GM23338 (cell line): ENCODE results near the gene SPAG16. TPM values are rescaled to one million over a fixed set of nuclear protein-coding genes. Genes with fewer than 3 reads are reported as not detected.

Experiments used
- ATAC-seq: fragments of 200-7000 bp; cut with Tn5 transposase; 3 replicates; pipeline ENCODE4 v1.9.1; 2020
- DNase-seq: peaks from one replicate; pipeline ENCODE4 v3.0.0-alpha.2; 2015; ENCODE audit warnings: low spot score
- H2AFZ ChIP-seq: fragments of 200-600 bp; sonication (generic); 2 replicates; pipeline ENCODE4 v1.8.0; 2016; ENCODE audit warnings: antibody characterized with exemption, mild to moderate bottlenecking, moderate library complexity
- H3F3A ChIP-seq: fragments of 200-600 bp; sonication (generic); replicated peaks from 2 replicates; pipeline ENCODE4 v1.8.0; 2017; ENCODE audit warnings: antibody characterized with exemption, mixed run types, low read depth
- H3K27ac ChIP-seq: fragments of 200-600 bp; sonication (generic); 2 replicates; pipeline ENCODE4 v1.6.1; 2016; ENCODE audit warnings: low read depth
- H3K27me3 ChIP-seq: fragments of 200-600 bp; sonication (generic); 2 replicates; pipeline ENCODE4 v1.8.0; 2016; ENCODE audit warnings: mild to moderate bottlenecking, mixed run types, moderate library complexity; ENCODE audit not compliant: insufficient read depth
- H3K36me3 ChIP-seq: fragments of 200-600 bp; sonication (generic); 2 replicates; pipeline ENCODE4 v1.8.0; 2016; ENCODE audit warnings: mild to moderate bottlenecking; ENCODE audit not compliant: insufficient read depth
- H3K4me1 ChIP-seq: fragments of 200-600 bp; sonication (generic); 2 replicates; pipeline ENCODE4 v1.8.0; 2016; ENCODE audit warnings: mild to moderate bottlenecking, moderate library complexity; ENCODE audit not compliant: insufficient read depth
- H3K4me2 ChIP-seq: fragments of 200-600 bp; sonication (generic); 2 replicates; pipeline ENCODE4 v1.7.1; 2017; ENCODE audit warnings: mixed run types
- H3K4me3 ChIP-seq: fragments of 200-600 bp; sonication (generic); 2 replicates; pipeline ENCODE4 v1.6.1; 2016; ENCODE audit warnings: mixed run types
- H3K79me2 ChIP-seq: fragments of 200-600 bp; sonication (generic); replicated peaks from 2 replicates; pipeline ENCODE4 v1.8.0; 2017; ENCODE audit warnings: mild to moderate bottlenecking; ENCODE audit not compliant: insufficient read depth
- H3K9me2 ChIP-seq: fragments of 200-600 bp; sonication (generic); 2 replicates; pipeline ENCODE4 v1.8.0; 2017; ENCODE audit not compliant: insufficient read depth
- H4K20me1 ChIP-seq: fragments of 200-600 bp; sonication (generic); replicated peaks from 2 replicates; pipeline ENCODE4 v1.8.0; 2017; ENCODE audit warnings: mild to moderate bottlenecking; ENCODE audit not compliant: insufficient read depth
- H3K27ac Mint-ChIP-seq: 2 replicates; pipeline ENCODE4 v1.8.0; 2020; ENCODE audit warnings: inconsistent platforms, mild to moderate bottlenecking, moderate library complexity, mixed read lengths
- H3K27me3 Mint-ChIP-seq: 3 replicates; pipeline ENCODE4 v1.8.0; 2022; ENCODE audit warnings: low read depth, mild to moderate bottlenecking, moderate library complexity, mixed read lengths, inconsistent platforms; ENCODE audit not compliant: insufficient read depth, poor library complexity
- H3K36me3 Mint-ChIP-seq: 3 replicates; pipeline ENCODE4 v1.8.0; 2021; ENCODE audit warnings: low read depth, mild to moderate bottlenecking, inconsistent platforms, moderate library complexity, mixed read lengths
- H3K4me1 Mint-ChIP-seq: 3 replicates; pipeline ENCODE4 v1.8.0; 2020; ENCODE audit warnings: mild to moderate bottlenecking, inconsistent platforms, mixed read lengths
- H3K4me3 Mint-ChIP-seq: 3 replicates; pipeline ENCODE4 v1.8.0; 2021; ENCODE audit warnings: moderate library complexity, mild to moderate bottlenecking, inconsistent platforms, mixed read lengths
- H3K9me3 Mint-ChIP-seq: 3 replicates; pipeline ENCODE4 v1.8.0; 2020; ENCODE audit warnings: moderate library complexity, mild to moderate bottlenecking, inconsistent platforms, mixed read lengths
- CREB1 ChIP-seq: fragments of 250-450 bp; sonication (Bioruptor Pico); IDR thresholded peaks from 2 replicates; pipeline ENCODE4 v1.5.0; 2020; ENCODE audit warnings: low read depth, mild to moderate bottlenecking, moderate library complexity
- CTCF ChIP-seq, 2 experiments: fragments of 200-600 bp in 1 of 2; sonication (generic) in 1 of 2; conservative IDR thresholded peaks; 2 replicates each; pipeline versions ENCODE4 v1.5.1 to v1.6.1; 2016 to 2017; ENCODE audit warnings: antibody characterized with exemption in 2 of 2, low read depth in 2 of 2, mild to moderate bottlenecking in 2 of 2, moderate library complexity in 1 of 2
- EZH2 ChIP-seq: fragments of 200-600 bp; sonication (generic); IDR thresholded peaks from one replicate; pipeline ENCODE4 v1.8.0; 2017; ENCODE audit warnings: antibody characterized with exemption, mild to moderate bottlenecking, low read depth; ENCODE audit not compliant: unreplicated experiment
- EZH2phosphoT487 ChIP-seq: fragments of 200-600 bp; sonication (generic); IDR thresholded peaks from one replicate; pipeline ENCODE4 v1.8.1; 2018; ENCODE audit warnings: antibody characterized with exemption; ENCODE audit not compliant: unreplicated experiment
- JUNB ChIP-seq: IDR thresholded peaks from one replicate; pipeline ENCODE4 v1.6.1; 2016; ENCODE audit warnings: antibody characterized with exemption; ENCODE audit not compliant: unreplicated experiment
- NANOG ChIP-seq: IDR thresholded peaks from 2 replicates; pipeline ENCODE4 v1.6.1; 2016; ENCODE audit warnings: antibody characterized with exemption, borderline replicate concordance
- POLR2AphosphoS5 ChIP-seq: IDR thresholded peaks from 2 replicates; pipeline ENCODE4 v1.6.1; 2016; ENCODE audit warnings: antibody characterized with exemption, low read depth
- REST ChIP-seq: IDR thresholded peaks from one replicate; pipeline ENCODE4 v1.6.1; 2018; ENCODE audit warnings: antibody characterized with exemption; ENCODE audit not compliant: unreplicated experiment
- ZNF114 ChIP-seq: fragments of 250-450 bp; sonication (Bioruptor Pico); IDR thresholded peaks from 2 replicates; pipeline ENCODE4 v1.5.0; 2020; ENCODE audit warnings: mild to moderate bottlenecking, moderate library complexity
- ZNF331 ChIP-seq: fragments of 250-450 bp; sonication (Bioruptor Pico); IDR thresholded peaks from 2 replicates; pipeline ENCODE4 v1.5.0; 2020; ENCODE audit warnings: low read depth, mild to moderate bottlenecking, moderate library complexity
- polyA plus RNA-seq: library from polyadenylated mRNA; unstranded; fragments of >200 nt; fragmentation: Nextera tagmentation; extraction: Ambion mirVana; gene quantifications from 2 replicates; pipeline ENCODE4 v1.2.1, GENCODE V29; 2016
- total RNA-seq: library from RNA; depleted of rRNA; stranded (reverse); fragments of >200 nt; shearing (Covaris generic); gene quantifications from 2 replicates; pipeline ENCODE4 v1.2.3, GENCODE V29; 2014

The SPAG16 gene
- total and polyA plus RNA-seq, 2 experiments from 2014 or later: 19.7 to 47.8 TPM

- Mint-ChIP-seq H3K4me3 (peak overlapping the region; percentile 47; the same call in 2 of the 3 replicates), H3K36me3 (no peaks in the 10 kb centered on the region)
- ATAC-seq: peak; percentile 58
Measured at GRCh38 chr2:214410128-214410775, 1126.0 kb downstream of the SPAG16 start.

GRCh38 chr2:214410918-214411554 lies 1126.8 kb downstream of the SPAG16 start, which contains the start of gene VWC2L:
TSS of gene VWC2L (plus strand) at chr2:214411054. CDS start at chr2:214414194, 3,140 bp downstream.
- H3K27ac Mint-ChIP-seq: no peak within 1 kb of the TSS
- peaks cover 7% of the 10 kb centered on the region; the same call in 2 of the 3 replicates for H3K4me1 Mint-ChIP-seq
- H4K20me1 ChIP-seq: no peaks in the 10 kb centered on the region
- no peaks in the 10 kb centered on the region for H3K27me3 ChIP-seq
- H3K27ac ChIP-seq: no peak within 1 kb of the TSS
- no peak for TF ChIP-seq ZNF331 (CRISPR knock-in tag)
- TF ChIP-seq JUNB: no peak
- TF ChIP-seq NANOG: no peak
- no peak for TF ChIP-seq EZH2phosphoT487
- peak; percentile 97 for TF ChIP-seq REST
- TF ChIP-seq CREB1 (CRISPR knock-in tag): no peak
- no peak for TF ChIP-seq POLR2AphosphoS5
- no peak for TF ChIP-seq EZH2
- TF ChIP-seq ZNF114 (CRISPR knock-in tag): peak; percentile 25; the same call in 1 of the 2 replicates
- DNase-seq: peak; percentile 93
- peak; percentile 100 for ATAC-seq
- peaks cover 2% of the 10 kb centered on the region for H3K27me3 Mint-ChIP-seq
- H2AFZ ChIP-seq: no peak within 1 kb of the TSS
- no peaks in the 10 kb centered on the region for H3K9me3 Mint-ChIP-seq
- peak within 1 kb of the TSS; percentile 45; the same call in 1 of the 2 replicates for H3K4me2 ChIP-seq
- no peak within 1 kb of the TSS for H3K4me3 ChIP-seq
- H3K9me2 ChIP-seq: no peaks in the 10 kb centered on the region
- H3K4me3 Mint-ChIP-seq: peak within 1 kb of the TSS; percentile 47; the same call in 2 of the 3 replicates
- no peaks in the 10 kb centered on the region for H3K36me3 ChIP-seq
- no peaks in the 10 kb centered on the region for H3K4me1 ChIP-seq
- no peaks in the 10 kb centered on the region for H3F3A ChIP-seq
- no peaks in the 10 kb centered on the region for H3K79me2 ChIP-seq
- H3K36me3 Mint-ChIP-seq: no peaks in the 10 kb centered on the region

More at GRCh38 chr2:214410128-214410775, 1126.0 kb downstream of the SPAG16 start:
- Mint-ChIP-seq H3K4me1 (peaks cover 7% of the 10 kb centered on the region; the same call in 2 of the 3 replicates), H3K27me3 (peaks cover 2% of the 10 kb centered on the region), H3K27ac (no peak overlapping the region), H3K9me3 (no peaks in the 10 kb centered on the region)
- H3K27ac ChIP-seq: no peak overlapping the region
- H3K4me3 ChIP-seq: no peak overlapping the region
- no peaks in the 10 kb centered on the region for H3K4me1 ChIP-seq
- no peaks in the 10 kb centered on the region for H3K27me3 ChIP-seq
- peak; percentile 21 for DNase-seq
- TF ChIP-seq POLR2AphosphoS5: no peak
- TF ChIP-seq CTCF (conservative IDR thresholded peaks at IDR 0.05; ENCODE audit: low read depth in 2 of 2): peak in 1 of 2 experiments; percentile 27; a peak in 2 of 4 replicates
- peak overlapping the region; percentile 45; the same call in 1 of the 2 replicates for H3K4me2 ChIP-seq
- H2AFZ ChIP-seq: no peak overlapping the region
- H3F3A ChIP-seq: no peaks in the 10 kb centered on the region
- H3K36me3 ChIP-seq: no peaks in the 10 kb centered on the region
- H4K20me1 ChIP-seq: no peaks in the 10 kb centered on the region
- H3K79me2 ChIP-seq: no peaks in the 10 kb centered on the region
- H3K9me2 ChIP-seq: no peaks in the 10 kb centered on the region
